Renal cortex interstitium (tissue), 11 donors: ENCODE results near the gene EML2. TPM values are rescaled to one million over a fixed set of nuclear protein-coding genes. Genes with fewer than 3 reads are reported as not detected.

Experiments
- DNase-seq, 11 donors: peaks; one replicate each; pipeline ENCODE4 v3.0.0-alpha.2; 2013; ENCODE audit warnings: low read depth in 9 of 11, low spot score in 4 of 11; ENCODE audit errors: extremely low read depth in 1 of 11
- polyA plus RNA-seq, 3 donors: library from polyadenylated mRNA; unstranded; fragments of 120-200 nt; gene quantifications; one replicate each; pipeline ENCODE4 v1.2.1, GENCODE V29; 2013; ENCODE audit not compliant: insufficient read length in 3 of 3

The EML2 gene
- polyA plus RNA-seq, 3 donors: 17.8 to 28.0 (median 20.6) TPM

- DNase-seq: no peak
These were observed 67.6 kb downstream of the EML2 start for GRCh38 chr19:45571457-45572220.

GRCh38 chr19:45569619-45570421 is 69.4 kb downstream of the EML2 start:
- no peak for DNase-seq

DNA sequence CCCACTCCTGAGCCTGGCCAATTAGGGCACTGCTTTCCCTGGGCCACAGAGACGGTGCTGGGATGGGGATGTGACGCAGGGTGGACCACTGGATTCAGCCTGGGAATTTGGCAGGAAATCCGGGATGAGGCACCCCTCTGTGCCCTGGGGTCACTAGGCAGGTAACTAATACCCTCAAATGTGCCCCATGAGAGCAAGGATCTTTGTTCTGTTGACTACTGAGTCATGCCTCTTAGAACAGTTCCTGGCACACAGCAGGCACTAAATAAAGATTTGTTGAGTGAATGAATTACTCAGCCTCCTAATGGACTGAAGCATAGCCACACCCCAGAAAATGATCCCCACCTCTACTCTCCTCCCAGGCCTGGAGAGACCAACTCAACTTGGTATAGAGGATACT is 70.5 kb downstream of the EML2 start:
- DNase-seq: no peak

GRCh38 chr19:45567609-45568008 is 71.6 kb downstream of the EML2 start:
- DNase-seq: no peak

DNA sequence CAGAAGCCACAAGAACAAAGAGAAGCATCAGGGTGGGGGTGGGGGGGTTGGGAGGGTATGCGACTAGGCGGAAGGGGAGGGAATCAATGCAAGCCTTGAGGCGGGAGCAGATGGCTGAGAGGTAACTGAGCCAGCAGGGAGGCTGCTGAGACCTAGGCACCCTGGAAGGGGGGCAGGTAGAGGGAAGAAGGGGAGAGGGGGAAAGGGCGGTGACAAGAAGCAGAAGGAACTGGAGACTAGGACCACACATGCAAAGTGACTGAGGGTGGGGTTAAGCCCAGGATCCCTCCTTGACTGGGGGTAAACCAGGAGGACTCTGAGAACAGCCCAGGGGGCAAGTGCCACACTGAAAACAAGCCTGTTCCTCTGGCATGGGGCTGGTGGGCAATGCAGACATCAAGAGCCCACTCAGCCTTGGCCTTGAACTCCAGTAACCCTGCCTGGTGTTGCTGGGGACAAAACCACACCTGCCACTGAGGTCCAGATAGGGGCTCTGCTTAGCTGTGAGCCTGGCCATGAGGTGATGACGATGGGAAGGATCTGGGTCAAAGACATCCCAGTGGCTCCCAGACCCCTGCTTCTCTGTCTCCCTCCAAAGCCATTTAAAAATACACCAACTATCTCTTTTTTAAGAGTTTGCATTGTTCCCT is 74.9 kb downstream of the EML2 start:
- DNase-seq: no peak

DNA sequence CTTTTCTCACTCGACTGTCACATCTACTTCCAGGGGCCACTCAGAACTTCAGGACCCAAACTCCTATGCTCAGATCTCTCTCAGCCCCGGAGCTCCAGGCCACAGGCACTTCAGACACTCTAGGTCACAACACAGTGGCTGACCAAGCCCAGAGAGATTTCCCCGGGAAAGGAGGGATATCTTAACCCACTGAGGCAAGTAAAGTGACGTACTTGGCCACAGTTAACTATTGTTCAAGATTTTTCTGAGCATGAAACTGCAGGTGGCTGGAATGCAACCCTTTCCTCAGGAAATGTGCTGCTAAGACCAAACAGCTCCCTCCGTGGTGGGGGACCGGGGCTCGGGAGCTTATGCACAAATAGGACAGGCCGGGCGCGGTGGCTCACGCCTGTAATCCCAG is 78.5 kb downstream of the EML2 start:
- DNase-seq: no peak

DNA sequence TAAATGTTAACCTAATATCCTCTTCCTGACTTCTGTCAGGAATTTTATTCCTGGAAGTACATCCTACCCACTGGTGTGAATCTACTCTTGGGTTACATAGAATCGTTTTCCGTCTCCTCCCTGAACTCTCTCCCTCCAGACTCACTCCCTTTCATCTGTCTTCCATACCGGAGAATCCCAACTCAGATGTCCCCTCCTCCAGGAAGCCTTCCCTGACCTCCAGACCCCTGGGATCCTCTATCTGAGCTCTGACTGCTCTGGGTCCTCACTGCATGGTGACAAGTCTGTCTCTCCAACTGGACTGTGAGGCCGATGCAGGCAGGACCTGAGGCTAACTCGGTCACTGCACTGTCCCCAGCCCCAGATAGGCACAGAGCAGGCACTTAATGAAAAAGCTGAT is 79.2 kb downstream of the EML2 start:
- no peak for DNase-seq

Other genes starting within 250 kb of the EML2 start
- 10 to 100 TPM in 1 of 3 donors, 1 to 10 TPM in 2; 6.1 to 14.7 (median 7.9) TPM for gene PPP1R13L, start 234.3 kb downstream of the EML2 start, polyA plus RNA-seq
- 1 to 10 TPM; 3.3 to 4.5 (median 4.3) TPM for gene POLR1G, start 232.8 kb downstream of the EML2 start, polyA plus RNA-seq
- 10 to 100 TPM; 75.1 to 90.2 (median 82.4) TPM for gene ERCC1, start 215.5 kb downstream of the EML2 start, polyA plus RNA-seq
- gene FOSB, start 171.4 kb downstream of the EML2 start, polyA plus RNA-seq: 10 to 100 TPM; 24.5 to 89.1 (median 81.2) TPM
- gene RTN2, start 142.3 kb downstream of the EML2 start, polyA plus RNA-seq: 1 to 10 TPM; 5.3 to 10.0 (median 9.7) TPM
- gene PPM1N, start 141.0 kb downstream of the EML2 start, polyA plus RNA-seq: under 1 TPM in 2 of 3 donors, not detected in 1; 0.09 to 0.21 TPM
- 10 to 100 TPM; 49.0 to 57.7 (median 50.5) TPM for gene VASP, start 131.9 kb downstream of the EML2 start, polyA plus RNA-seq
- gene OPA3, start 54.6 kb downstream of the EML2 start, polyA plus RNA-seq: 10 to 100 TPM in 2 of 3 donors, 1 to 10 TPM in 1; 9.7 to 11.1 (median 10.4) TPM
- gene GPR4, start 37.2 kb downstream of the EML2 start, polyA plus RNA-seq: 1 to 10 TPM; 3.3 to 6.5 (median 3.6) TPM
- gene GIPR, start 28.8 kb upstream of the EML2 start, polyA plus RNA-seq: 1 to 10 TPM in 1 of 3 donors, under 1 TPM in 2; 0.28 to 1.6 (median 0.43) TPM
- gene SNRPD2, start 52.6 kb upstream of the EML2 start, polyA plus RNA-seq: 100 to 1,000 TPM; 310 to 350 (median 317) TPM
- gene QPCTL, start 53.3 kb upstream of the EML2 start, polyA plus RNA-seq: 10 to 100 TPM in 2 of 3 donors, 1 to 10 TPM in 1; 6.8 to 11.0 (median 10.7) TPM
- 10 to 100 TPM; 12.2 to 24.4 (median 17.3) TPM for gene FBXO46, start 91.5 kb upstream of the EML2 start, polyA plus RNA-seq
- gene MEIOSIN, start 94.0 kb upstream of the EML2 start, polyA plus RNA-seq: not detected
- 10 to 100 TPM; 13.9 to 28.1 (median 22.7) TPM for gene SIX5, start 129.9 kb upstream of the EML2 start, polyA plus RNA-seq
- gene DMPK, start 143.1 kb upstream of the EML2 start, polyA plus RNA-seq: 10 to 100 TPM; 39.1 to 63.6 (median 61.2) TPM
- 10 to 100 TPM; 27.1 to 46.9 (median 40.8) TPM for gene DMWD, start 153.4 kb upstream of the EML2 start, polyA plus RNA-seq
- gene RSPH6A, start 175.9 kb upstream of the EML2 start, polyA plus RNA-seq: not detected
- 10 to 100 TPM; 59.7 to 76.5 (median 70.1) TPM for gene SYMPK, start 223.8 kb upstream of the EML2 start, polyA plus RNA-seq
- gene FOXA3, start 224.9 kb upstream of the EML2 start, polyA plus RNA-seq: under 1 TPM; 0.12 to 0.79 (median 0.22) TPM
- 10 to 100 TPM; 14.1 to 28.5 (median 24.3) TPM for gene IRF2BP1, start 246.7 kb upstream of the EML2 start, polyA plus RNA-seq